Muscle layer of duodenum (tissue), 2 donors: ENCODE data around the gene HTR4.
"Not testable (repeated sequence)": the region's sequence is repeated elsewhere in the genome, so short reads cannot be mapped to it uniquely, and the experiment has no call there.

ENCODE experiments used
- H3K27ac ChIP-seq: one replicate; pipeline ENCODE4 v1.7.0; 2013; ENCODE audit warnings: mild to moderate bottlenecking, low read length
- H3K27me3 ChIP-seq: one replicate; pipeline ENCODE4 v1.7.0; 2013; ENCODE audit warnings: low read depth, mild to moderate bottlenecking, control low read depth, low read length
- H3K36me3 ChIP-seq, 2 donors: one replicate each; pipeline ENCODE4 v1.7.0; 2013; ENCODE audit warnings: low read length in 2 of 2, control low read depth in 1 of 2, mild to moderate bottlenecking in 1 of 2; ENCODE audit not compliant: insufficient read depth in 2 of 2, control insufficient read depth in 1 of 2
- H3K4me1 ChIP-seq, 2 donors: one replicate each; pipeline ENCODE4 v1.7.0; 2013; ENCODE audit warnings: low read length in 2 of 2, mild to moderate bottlenecking in 2 of 2, control low read depth in 1 of 2, moderate library complexity in 1 of 2; ENCODE audit not compliant: insufficient read depth in 2 of 2, control insufficient read depth in 1 of 2
- H3K4me3 ChIP-seq, 2 donors: one replicate each; pipeline ENCODE4 v1.7.0; 2013; ENCODE audit warnings: low read length in 2 of 2, low read depth in 1 of 2, mild to moderate bottlenecking in 1 of 2
- H3K9me3 ChIP-seq, 2 donors: one replicate each; pipeline ENCODE4 v1.7.0; 2013; ENCODE audit warnings: low read length in 2 of 2, control low read depth in 1 of 2, mild to moderate bottlenecking in 1 of 2; ENCODE audit not compliant: control insufficient read depth in 1 of 2
- donor health status: healthy.

HTR4 gene

GRCh38 chr5:148469501-148469935, 184.8 kb downstream of the HTR4 start:
- H3K27ac ChIP-seq = no peak overlapping the region
- no peak overlapping the region for H3K4me3 ChIP-seq
- no peaks in the 10 kb centered on the region for H3K9me3 ChIP-seq
- no peaks in the 10 kb centered on the region for H3K4me1 ChIP-seq
- H3K36me3 ChIP-seq = no peaks in the 10 kb centered on the region
- no peaks in the 10 kb centered on the region for H3K27me3 ChIP-seq

- H3K36me3 ChIP-seq, H3K27ac ChIP-seq, H3K4me3 ChIP-seq, H3K27me3 ChIP-seq, H3K4me1 ChIP-seq, H3K9me3 ChIP-seq: not testable (repeated sequence)
Observed at GRCh38 chr5:148468746-148469145, 185.6 kb downstream of the HTR4 start.

GRCh38 chr5:148467958-148468357, 186.4 kb downstream of the HTR4 start:
- no peak overlapping the region for H3K4me3 ChIP-seq
- no peaks in the 10 kb centered on the region for H3K36me3 ChIP-seq
- H3K4me1 ChIP-seq = no peaks in the 10 kb centered on the region
- no peak overlapping the region for H3K27ac ChIP-seq
- H3K9me3 ChIP-seq = no peaks in the 10 kb centered on the region
- no peaks in the 10 kb centered on the region for H3K27me3 ChIP-seq

- H3K4me3 ChIP-seq = no peak overlapping the region
- no peaks in the 10 kb centered on the region for H3K27me3 ChIP-seq
- H3K9me3 ChIP-seq = no peaks in the 10 kb centered on the region
- no peaks in the 10 kb centered on the region for H3K4me1 ChIP-seq
- H3K36me3 ChIP-seq = no peaks in the 10 kb centered on the region
- H3K27ac ChIP-seq = no peak overlapping the region
Observed at GRCh38 chr5:148466236-148466580, 188.1 kb downstream of the HTR4 start.

- Histone ChIP-seq H3K27me3 (no peaks in the 10 kb centered on the region), H3K4me1 (no peaks in the 10 kb centered on the region), H3K27ac (no peak overlapping the region), H3K4me3 (no peak overlapping the region), H3K9me3 (no peaks in the 10 kb centered on the region), H3K36me3 (no peaks in the 10 kb centered on the region)
Observed at GRCh38 chr5:148465381-148466235, 188.7 kb downstream of the HTR4 start.

- Histone ChIP-seq H3K4me3 (no peak overlapping the region), H3K36me3 (no peaks in the 10 kb centered on the region), H3K27ac (no peak overlapping the region), H3K27me3 (peaks cover 3% of the 10 kb centered on the region), H3K4me1 (no peaks in the 10 kb centered on the region), H3K9me3 (no peaks in the 10 kb centered on the region)
Observed at GRCh38 chr5:148459669-148460068, 194.7 kb downstream of the HTR4 start.

GRCh38 chr5:148458036-148458888, 196.1 kb downstream of the HTR4 start:
- peaks cover 3% of the 10 kb centered on the region for H3K27me3 ChIP-seq
- H3K36me3 ChIP-seq = no peaks in the 10 kb centered on the region
- H3K27ac ChIP-seq = no peak overlapping the region
- H3K9me3 ChIP-seq = no peaks in the 10 kb centered on the region
- H3K4me1 ChIP-seq = no peaks in the 10 kb centered on the region
- H3K4me3 ChIP-seq = no peak overlapping the region

- Histone ChIP-seq H3K4me3 (no peak overlapping the region), H3K9me3 (no peaks in the 10 kb centered on the region), H3K27ac (no peak overlapping the region), H3K27me3 (peaks cover 3% of the 10 kb centered on the region), H3K4me1 (no peaks in the 10 kb centered on the region), H3K36me3 (no peaks in the 10 kb centered on the region)
Observed at GRCh38 chr5:148457183-148457620, 197.1 kb downstream of the HTR4 start.

GRCh38 chr5:148455185-148455584, 199.1 kb downstream of the HTR4 start:
- H3K27me3 ChIP-seq = peaks cover 3% of the 10 kb centered on the region
- H3K27ac ChIP-seq = no peak overlapping the region
- H3K4me1 ChIP-seq = no peaks in the 10 kb centered on the region
- no peaks in the 10 kb centered on the region for H3K9me3 ChIP-seq
- no peak overlapping the region for H3K4me3 ChIP-seq
- no peaks in the 10 kb centered on the region for H3K36me3 ChIP-seq

- Histone ChIP-seq H3K27ac (no peak overlapping the region), H3K36me3 (no peaks in the 10 kb centered on the region), H3K4me3 (no peak overlapping the region), H3K27me3 (peaks cover 3% of the 10 kb centered on the region), H3K4me1 (no peaks in the 10 kb centered on the region), H3K9me3 (no peaks in the 10 kb centered on the region)
Observed at GRCh38 chr5:148454576-148454975, 199.8 kb downstream of the HTR4 start.

- Histone ChIP-seq H3K27me3 (no peaks in the 10 kb centered on the region), H3K4me1 (no peaks in the 10 kb centered on the region), H3K36me3 (no peaks in the 10 kb centered on the region), H3K4me3 (no peak overlapping the region), H3K27ac (no peak overlapping the region), H3K9me3 (no peaks in the 10 kb centered on the region)
Observed at GRCh38 chr5:148452499-148453193, 201.7 kb downstream of the HTR4 start.
